GM19025 (cell line): ENCODE results near the gene PNMA6E.
"Not testable (repeated sequence)": the region's sequence is repeated elsewhere in the genome, so short reads cannot be mapped to it uniquely, and the experiment has no call there.

Source experiments
- ATAC-seq: cut with Tn5 transposase; IDR thresholded peaks from one replicate; pipeline ENCODE4 v1.9.1; 2021; ENCODE audit warnings: mild to moderate bottlenecking, low read depth, moderate library complexity; ENCODE audit not compliant: unreplicated experiment

The PNMA6E gene

GRCh38 chrX:153409414-153410101 lies 8.4 kb upstream of the PNMA6E start:
- ATAC-seq, result no peak

- ATAC-seq, result no peak
These were observed 7.8 kb upstream of the PNMA6E start for GRCh38 chrX:153408871-153409351.

- no peak for ATAC-seq
These were observed 7.1 kb upstream of the PNMA6E start for GRCh38 chrX:153408221-153408721.

GRCh38 chrX:153407736-153408135 lies 6.6 kb upstream of the PNMA6E start:
- no peak for ATAC-seq

- ATAC-seq, result no peak
These were observed 5.8 kb upstream of the PNMA6E start for GRCh38 chrX:153406903-153407302.

GRCh38 chrX:153406011-153406410 lies 4.9 kb upstream of the PNMA6E start:
- ATAC-seq, result no peak

GRCh38 chrX:153405426-153405825 lies 4.3 kb upstream of the PNMA6E start:
- ATAC-seq, result no peak

GRCh38 chrX:153404333-153404732 lies 3.2 kb upstream of the PNMA6E start:
- ATAC-seq, result not testable (repeated sequence)

- ATAC-seq, result no peak
These were observed 711 bp downstream of the PNMA6E start for GRCh38 chrX:153400146-153401132.

GRCh38 chrX:153398275-153398960 lies 2.7 kb downstream of the PNMA6E start:
- ATAC-seq, result no peak

- ATAC-seq, result no peak
These were observed 3.7 kb downstream of the PNMA6E start for GRCh38 chrX:153397256-153397960.

GRCh38 chrX:153396320-153397195 lies 4.6 kb downstream of the PNMA6E start:
- ATAC-seq, result no peak

- no peak for ATAC-seq
These were observed 5.4 kb downstream of the PNMA6E start for GRCh38 chrX:153395613-153396319.

- no peak for ATAC-seq
These were observed 6.5 kb downstream of the PNMA6E start for GRCh38 chrX:153394612-153395011.

- ATAC-seq, result no peak
These were observed 8.4 kb downstream of the PNMA6E start for GRCh38 chrX:153392642-153393321.

- ATAC-seq, result not testable (repeated sequence)
These were observed 11.7 kb downstream of the PNMA6E start for GRCh38 chrX:153389460-153389768.

GRCh38 chrX:153388722-153389459 lies 12.3 kb downstream of the PNMA6E start:
- no peak for ATAC-seq
